Kidney epithelial cell (primary cell): Measurements from ENCODE around the gene TXLNG. TPM values are rescaled to one million over a fixed set of nuclear protein-coding genes. Genes with fewer than 3 reads are reported as not detected.
"Not testable (repeated sequence)": the region's sequence is repeated elsewhere in the genome, so short reads cannot be mapped to it uniquely, and the experiment has no call there.

Experiments
- DNase-seq: peaks from one replicate; pipeline ENCODE4 v3.0.0-alpha.2; 2010; ENCODE audit warnings: low read depth
- H3K27me3 ChIP-seq: 2 replicates; pipeline ENCODE4 v1.6.0; 2011; ENCODE audit warnings: low read length; ENCODE audit not compliant: control insufficient read depth, insufficient read depth
- H3K36me3 ChIP-seq: 2 replicates; pipeline ENCODE4 v1.5.1; 2011; ENCODE audit warnings: low read length; ENCODE audit not compliant: control insufficient read depth, insufficient read depth
- H3K4me3 ChIP-seq: 2 replicates; pipeline ENCODE4 v1.5.1; 2011; ENCODE audit warnings: low read depth, mild to moderate bottlenecking, control low read depth, low read length
- CTCF ChIP-seq: IDR thresholded peaks from 2 replicates; pipeline ENCODE4 v1.5.1; 2011; ENCODE audit warnings: mild to moderate bottlenecking, moderate library complexity, low read length, control low read depth, inconsistent platforms; ENCODE audit not compliant: insufficient read depth, poor library complexity, severe bottlenecking
- total RNA-seq: library from RNA; depleted of rRNA; stranded (reverse); fragments of >200 nt; gene quantifications from 2 replicates; pipeline ENCODE4 v1.2.3, GENCODE V29; 2015

Gene TXLNG
- total RNA-seq, 1 donor from 2014 or later = 10.9 TPM

GRCh38 chrX:16745659-16746058 lies 40.6 kb upstream of the TXLNG start:
- no peak for DNase-seq
- H3K36me3 ChIP-seq = peaks cover 5% of the 10 kb centered on the region
- no peak for TF ChIP-seq CTCF
- no peaks in the 10 kb centered on the region for H3K27me3 ChIP-seq
- H3K4me3 ChIP-seq = no peak overlapping the region

- Histone ChIP-seq H3K36me3 (peaks cover 5% of the 10 kb centered on the region), H3K4me3 (no peak overlapping the region), H3K27me3 (no peaks in the 10 kb centered on the region)
- no peak for TF ChIP-seq CTCF
- DNase-seq = no peak
Measured at GRCh38 chrX:16748425-16748824, 37.8 kb upstream of the TXLNG start.

GRCh38 chrX:16750136-16750535 lies 36.1 kb upstream of the TXLNG start:
- H3K36me3 ChIP-seq = peaks cover 2% of the 10 kb centered on the region

GRCh38 chrX:16754019-16754418 lies 32.2 kb upstream of the TXLNG start:
- no peak for DNase-seq
- Histone ChIP-seq H3K27me3 (no peaks in the 10 kb centered on the region), H3K36me3 (no peaks in the 10 kb centered on the region), H3K4me3 (no peak overlapping the region)
- TF ChIP-seq CTCF = no peak

More at GRCh38 chrX:16750136-16750535, 36.1 kb upstream of the TXLNG start:
- DNase-seq = no peak
- Histone ChIP-seq H3K27me3 (no peaks in the 10 kb centered on the region), H3K4me3 (no peak overlapping the region)
- TF ChIP-seq CTCF = no peak

GRCh38 chrX:16756724-16757123 lies 29.5 kb upstream of the TXLNG start:
- no peaks in the 10 kb centered on the region for H3K36me3 ChIP-seq
- no peak for TF ChIP-seq CTCF
- no peaks in the 10 kb centered on the region for H3K27me3 ChIP-seq
- DNase-seq = no peak
- no peak overlapping the region for H3K4me3 ChIP-seq

GRCh38 chrX:16761500-16761899 lies 24.8 kb upstream of the TXLNG start:
- H3K4me3 ChIP-seq, H3K27me3 ChIP-seq, H3K36me3 ChIP-seq, DNase-seq: not testable (repeated sequence)
